Duodenal mucosa (tissue), 2 donors: ENCODE data around the gene NDE1.
"Not testable (repeated sequence)": the region's sequence is repeated elsewhere in the genome, so short reads cannot be mapped to it uniquely, and the experiment has no call there.

Experiments
- H3K27ac ChIP-seq: one replicate; pipeline ENCODE4 v1.7.0; 2013; ENCODE audit warnings: low read depth, low read length
- H3K27me3 ChIP-seq, 2 donors: one replicate each; pipeline ENCODE4 v1.7.0; 2013; ENCODE audit warnings: low read length in 2 of 2, control low read depth in 1 of 2; ENCODE audit not compliant: insufficient read depth in 2 of 2, control insufficient read depth in 1 of 2
- H3K36me3 ChIP-seq, 2 donors: one replicate each; pipeline ENCODE4 v1.7.0; 2013; ENCODE audit warnings: low read length in 2 of 2, control low read depth in 1 of 2; ENCODE audit not compliant: insufficient read depth in 2 of 2, control insufficient read depth in 1 of 2
- H3K4me1 ChIP-seq, 2 donors: one replicate each; pipeline ENCODE4 v1.7.0; 2013; ENCODE audit warnings: low read length in 2 of 2, control low read depth in 1 of 2; ENCODE audit not compliant: insufficient read depth in 2 of 2, control insufficient read depth in 1 of 2
- H3K4me3 ChIP-seq, 2 donors: one replicate each; pipeline ENCODE4 v1.7.0; 2013; ENCODE audit warnings: low read length in 2 of 2, low read depth in 1 of 2
- H3K9ac ChIP-seq, 2 donors: one replicate each; pipeline ENCODE4 v1.7.0; 2013; ENCODE audit warnings: low read length in 2 of 2, low read depth in 1 of 2
- H3K9me3 ChIP-seq, 2 donors: one replicate each; pipeline ENCODE4 v1.7.0; 2013; ENCODE audit warnings: low read length in 2 of 2, control low read depth in 1 of 2; ENCODE audit not compliant: control insufficient read depth in 1 of 2

NDE1 gene

GRCh38 chr16:15650698-15651171 lies 690 bp downstream of the NDE1 start:
- peak overlapping the region; percentile 87 to 91 for H3K9ac ChIP-seq
- H3K36me3 ChIP-seq = peaks cover 0 to 12% of the 10 kb centered on the region in 2 donors
- no peaks in the 10 kb centered on the region for H3K27me3 ChIP-seq
- peak overlapping the region; percentile 58 for H3K27ac ChIP-seq
- H3K9me3 ChIP-seq = no peaks in the 10 kb centered on the region
- H3K4me3 ChIP-seq = peak overlapping the region; percentile 82 to 91
- peaks cover 8 to 13% of the 10 kb centered on the region in 2 donors for H3K4me1 ChIP-seq

DNA sequence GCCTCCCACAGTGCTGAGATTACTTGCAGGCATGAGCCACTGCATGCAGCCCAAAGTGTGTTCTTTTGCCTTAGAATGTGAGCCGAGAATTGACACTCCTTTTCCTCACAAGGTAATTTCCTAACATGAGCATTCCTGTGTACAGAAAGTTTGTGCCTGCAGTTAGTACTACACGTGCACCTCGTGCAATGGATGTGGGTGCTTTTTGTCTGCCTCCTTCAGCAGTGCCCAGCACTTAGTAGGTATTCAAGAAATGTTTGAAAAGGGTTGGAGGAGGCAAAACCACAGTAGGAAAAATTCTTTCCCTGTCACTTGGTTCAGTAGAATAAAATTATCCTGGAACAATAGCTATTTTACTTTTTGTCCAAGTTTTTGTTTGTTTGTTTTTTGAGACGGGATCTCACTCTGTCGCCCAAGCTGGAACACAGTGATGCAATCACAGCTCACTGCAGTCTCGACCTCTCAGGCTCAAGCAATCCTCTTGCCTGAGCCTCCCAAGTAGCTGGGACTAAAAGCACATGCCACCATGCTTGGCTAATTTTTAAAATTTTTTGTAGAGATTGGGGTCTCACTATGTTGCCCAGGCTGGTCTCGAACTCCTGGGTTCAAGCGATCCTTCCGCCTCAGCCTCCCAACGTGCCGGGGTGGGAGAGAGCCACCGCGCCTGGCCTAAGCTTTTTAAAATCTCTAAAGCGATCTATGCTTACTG lies 2.4 kb downstream of the NDE1 start:
- Histone ChIP-seq H3K9ac (no peak overlapping the region), H3K27ac (no peak overlapping the region), H3K4me1 (peaks cover 8 to 13% of the 10 kb centered on the region in 2 donors), H3K36me3 (peaks cover 0 to 12% of the 10 kb centered on the region in 2 donors), H3K27me3 (no peaks in the 10 kb centered on the region), H3K4me3 (no peak overlapping the region), H3K9me3 (no peaks in the 10 kb centered on the region)

DNA sequence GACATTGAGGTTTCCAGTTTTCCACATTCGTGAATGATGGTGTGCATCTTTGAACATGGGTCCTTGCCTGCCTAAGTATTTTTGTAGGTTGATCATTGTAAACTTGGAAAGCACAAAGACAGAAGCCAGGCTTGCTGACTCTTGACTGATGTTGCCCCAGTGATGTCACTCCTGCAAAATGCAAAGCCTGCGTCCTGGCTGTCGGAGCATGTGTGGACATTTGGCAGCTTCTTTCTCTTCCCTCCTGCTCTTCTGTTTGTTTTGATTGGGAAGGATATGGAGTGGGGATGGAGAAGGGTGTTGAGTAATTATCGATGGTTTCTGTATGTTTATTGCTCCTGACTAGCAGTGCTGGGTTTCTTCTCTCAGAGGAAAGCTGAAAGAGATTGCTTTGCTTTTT lies 3.2 kb downstream of the NDE1 start:
- H3K27me3 ChIP-seq = no peaks in the 10 kb centered on the region
- peaks cover 0 to 12% of the 10 kb centered on the region in 2 donors for H3K36me3 ChIP-seq
- no peak overlapping the region for H3K4me3 ChIP-seq
- H3K4me1 ChIP-seq = peaks cover 8 to 13% of the 10 kb centered on the region in 2 donors
- H3K9me3 ChIP-seq = no peaks in the 10 kb centered on the region
- no peak overlapping the region for H3K27ac ChIP-seq
- H3K9ac ChIP-seq = no peak overlapping the region

- Histone ChIP-seq H3K9ac (no peak overlapping the region), H3K4me3 (no peak overlapping the region), H3K4me1 (peaks cover 5 to 9% of the 10 kb centered on the region in 2 donors), H3K27me3 (no peaks in the 10 kb centered on the region), H3K27ac (no peak overlapping the region), H3K36me3 (peaks cover 0 to 12% of the 10 kb centered on the region in 2 donors), H3K9me3 (no peaks in the 10 kb centered on the region)
Observed at GRCh38 chr16:15654591-15654990, 4.5 kb downstream of the NDE1 start.

DNA sequence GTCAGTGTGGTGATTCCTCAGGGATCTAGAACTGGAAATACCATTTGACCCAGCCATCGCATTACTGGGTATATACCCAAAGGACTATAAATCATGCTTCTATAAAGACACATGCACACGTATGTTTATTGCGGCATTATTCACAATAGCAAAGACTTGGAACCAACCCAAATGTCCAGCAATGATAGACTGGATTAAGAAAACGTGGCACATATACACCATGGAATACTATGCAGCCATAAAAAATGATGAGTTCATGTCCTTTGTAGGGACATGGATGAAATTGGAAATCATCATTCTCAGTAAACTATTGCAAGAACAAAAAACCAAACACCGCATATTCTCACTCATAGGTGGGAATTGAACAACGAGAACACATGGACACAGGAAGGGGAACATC lies 5.5 kb downstream of the NDE1 start:
- peaks cover 0 to 12% of the 10 kb centered on the region in 2 donors for H3K36me3 ChIP-seq
- H3K27ac ChIP-seq, H3K27me3 ChIP-seq, H3K9me3 ChIP-seq, H3K4me1 ChIP-seq, H3K9ac ChIP-seq, H3K4me3 ChIP-seq: not testable (repeated sequence)

DNA sequence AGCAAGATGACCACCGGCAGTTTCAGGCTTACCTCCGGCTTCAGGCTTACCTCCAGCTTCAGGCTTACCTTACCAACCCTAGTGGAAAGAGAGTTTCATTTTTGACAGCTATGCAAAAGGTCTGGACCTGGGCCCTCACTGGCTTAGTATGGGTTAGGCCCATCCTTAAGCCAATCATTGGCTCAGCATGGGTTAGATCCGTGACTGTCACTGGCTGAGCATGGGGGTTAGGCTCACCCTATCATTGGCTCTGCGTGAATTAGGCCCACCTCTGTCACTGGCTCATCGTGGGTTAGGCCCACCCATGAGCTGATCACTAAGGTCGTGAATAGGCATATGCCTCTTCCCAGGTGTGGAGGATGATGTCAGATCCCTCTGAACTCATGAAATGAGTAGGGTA lies 8.1 kb downstream of the NDE1 start:
- Histone ChIP-seq H3K27me3 (no peaks in the 10 kb centered on the region), H3K4me3 (no peak overlapping the region), H3K4me1 (no peaks in the 10 kb centered on the region), H3K9me3 (no peaks in the 10 kb centered on the region), H3K9ac (no peak overlapping the region), H3K36me3 (peaks cover 0 to 15% of the 10 kb centered on the region in 2 donors), H3K27ac (no peak overlapping the region)

- Histone ChIP-seq H3K9ac (no peak overlapping the region), H3K9me3 (no peaks in the 10 kb centered on the region), H3K36me3 (peaks cover 0 to 15% of the 10 kb centered on the region in 2 donors), H3K27me3 (no peaks in the 10 kb centered on the region), H3K4me3 (no peak overlapping the region), H3K27ac (no peak overlapping the region), H3K4me1 (no peaks in the 10 kb centered on the region)
Observed at GRCh38 chr16:15658556-15658955, 8.5 kb downstream of the NDE1 start.

DNA sequence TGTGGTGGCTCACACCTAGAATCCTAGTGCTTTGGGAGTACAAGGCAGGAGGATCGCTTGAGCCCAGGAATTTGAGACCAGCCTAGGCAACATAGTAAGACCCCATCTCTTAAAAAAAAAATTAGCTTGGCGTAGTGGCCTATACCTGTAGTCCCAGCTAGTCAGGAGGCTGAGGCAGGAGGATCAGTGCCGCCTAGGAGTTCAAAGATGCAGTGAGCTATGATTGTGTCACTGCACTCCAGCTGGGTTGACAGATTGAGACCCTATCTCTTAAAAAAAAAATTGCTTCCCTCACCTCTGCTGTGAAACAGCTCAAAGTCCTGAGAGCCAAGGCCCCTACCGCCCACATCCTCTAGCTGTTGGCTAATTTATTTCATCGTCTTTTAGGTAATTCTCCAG lies 10.2 kb downstream of the NDE1 start:
- Histone ChIP-seq H3K36me3 (peaks cover 0 to 14% of the 10 kb centered on the region in 2 donors), H3K9me3 (no peaks in the 10 kb centered on the region), H3K9ac (no peak overlapping the region), H3K27ac (no peak overlapping the region), H3K27me3 (no peaks in the 10 kb centered on the region), H3K4me1 (no peaks in the 10 kb centered on the region), H3K4me3 (no peak overlapping the region)

- Histone ChIP-seq H3K27me3 (no peaks in the 10 kb centered on the region), H3K4me3 (no peak overlapping the region), H3K9ac (no peak overlapping the region), H3K9me3 (no peaks in the 10 kb centered on the region), H3K27ac (no peak overlapping the region), H3K4me1 (no peaks in the 10 kb centered on the region), H3K36me3 (peaks cover 5 to 57% of the 10 kb centered on the region in 2 donors)
Observed at GRCh38 chr16:15665107-15665506, 15.1 kb downstream of the NDE1 start.

DNA sequence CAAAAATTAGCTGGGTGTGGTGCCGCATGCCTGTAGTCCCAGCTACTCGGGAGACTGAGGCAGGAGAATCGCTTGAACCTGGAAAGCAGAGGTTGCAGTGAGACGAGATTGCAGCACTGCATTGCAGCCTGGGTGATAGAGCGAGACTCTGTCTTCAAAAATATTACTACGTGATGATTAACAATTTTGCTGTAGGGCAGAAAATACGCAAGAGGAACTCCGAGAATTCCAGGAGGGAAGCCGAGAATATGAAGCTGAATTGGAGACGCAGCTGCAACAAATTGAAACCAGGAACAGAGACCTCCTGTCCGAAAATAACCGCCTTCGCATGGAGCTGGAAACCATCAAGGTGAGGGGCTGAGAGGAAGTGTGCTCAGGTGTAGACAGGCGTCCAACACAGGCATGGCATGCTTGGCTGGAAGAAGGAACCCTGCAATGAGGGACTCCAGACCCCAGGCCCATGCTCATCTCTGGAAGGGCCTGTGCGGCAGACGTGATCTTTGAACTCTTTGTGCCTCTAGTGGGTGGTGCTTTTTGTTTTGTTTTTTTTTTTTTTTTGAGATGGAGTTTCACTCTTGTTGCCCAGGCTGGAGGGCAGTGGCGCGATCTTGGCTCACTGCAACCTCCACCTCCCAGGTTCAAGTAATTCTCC lies 17.2 kb downstream of the NDE1 start:
- H3K9ac ChIP-seq = no peak overlapping the region
- H3K36me3 ChIP-seq = peaks cover 5 to 61% of the 10 kb centered on the region in 2 donors
- no peaks in the 10 kb centered on the region for H3K9me3 ChIP-seq
- H3K27me3 ChIP-seq = no peaks in the 10 kb centered on the region
- H3K27ac ChIP-seq = no peak overlapping the region
- no peak overlapping the region for H3K4me3 ChIP-seq
- H3K4me1 ChIP-seq = no peaks in the 10 kb centered on the region
